Tibial artery (tissue), 4 donors: ENCODE data around the gene SND1.

Experiments used
- DNase-seq, 2 donors: peaks; one replicate each; pipeline ENCODE4 v3.0.0-alpha.2; 2019
- H3K27ac ChIP-seq, 2 donors: fragments of 200-600 bp; sonication (generic) in 1 of 2; 1 replicate in 1 of 2; 2 replicates in 1 of 2; pipeline ENCODE4 v1.5.1; 2018 to 2019; ENCODE audit warnings: mild to moderate bottlenecking in 1 of 2
- H3K27me3 ChIP-seq, 2 donors: fragments of 200-600 bp; sonication (generic) in 1 of 2; one replicate each; pipeline versions ENCODE4 v1.5.1 to v1.6.0; 2016 to 2019
- H3K36me3 ChIP-seq, 3 donors: fragments of 200-600 bp; sonication (generic) in 2 of 3; one replicate each; pipeline ENCODE4 v1.5.1; 2016 to 2019; ENCODE audit warnings: mild to moderate bottlenecking in 2 of 3
- H3K4me1 ChIP-seq, 4 donors: fragments of 200-600 bp; sonication (generic) in 2 of 4; 1 replicate in 3 of 4; 2 replicates in 1 of 4; pipeline ENCODE4 v1.5.1; 2016 to 2019
- H3K4me3 ChIP-seq, 2 donors: fragments of 200-600 bp; sonication (generic) in 1 of 2; 1 replicate in 1 of 2; 2 replicates in 1 of 2; pipeline ENCODE4 v1.5.1; 2018 to 2019; ENCODE audit warnings: mild to moderate bottlenecking in 2 of 2
- H3K9me3 ChIP-seq, 3 donors: fragments of 200-600 bp; sonication (generic) in 1 of 3; one replicate each; pipeline ENCODE4 v1.5.1; 2016 to 2019
- intact Hi-C: fragments of 100-400 bp; cut with DNase I; formaldehyde crosslinking; loops from one replicate; pipeline ENCODE4 v1.15.0; 2023; ENCODE audit warnings: low total_unique reads
- TF ChIP-seq, protein P1 (sequence below), 2 experiments: fragments of 200-600 bp in 1 of 2; fragments of 450-650 bp in 1 of 2; IDR thresholded peaks; one replicate each; pipeline ENCODE4 v1.5.1; 2017 to 2019; ENCODE audit warnings: antibody characterized with exemption in 2 of 2, mild to moderate bottlenecking in 1 of 2, moderate library complexity in 1 of 2

The SND1 gene

DNA sequence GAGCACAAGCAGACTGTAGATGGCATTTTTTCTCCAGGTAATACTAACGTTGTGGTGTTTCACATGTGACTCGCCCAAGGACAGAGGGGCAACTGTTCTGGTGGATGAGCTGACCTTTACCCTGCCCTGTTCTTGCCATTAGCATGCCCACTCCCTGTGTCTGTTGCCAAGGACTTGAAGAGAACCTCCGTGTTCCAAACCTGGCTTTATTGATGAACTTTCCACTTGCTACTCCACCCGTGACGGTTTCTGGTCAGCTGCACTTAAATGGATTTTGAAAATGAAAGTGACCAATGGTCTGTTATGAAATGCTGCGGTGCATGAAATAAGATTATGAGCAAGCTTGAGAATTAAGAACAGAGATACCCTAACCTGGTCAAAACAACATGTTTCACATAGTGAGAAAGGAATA is 348.9 kb downstream of the SND1 start:
- Histone ChIP-seq H3K4me1 (peaks cover 0 to 6% (median 2%) of the 10 kb centered on the region in 4 donors), H3K4me3 (no peak overlapping the region)
- DNase-seq: no peak

DNA sequence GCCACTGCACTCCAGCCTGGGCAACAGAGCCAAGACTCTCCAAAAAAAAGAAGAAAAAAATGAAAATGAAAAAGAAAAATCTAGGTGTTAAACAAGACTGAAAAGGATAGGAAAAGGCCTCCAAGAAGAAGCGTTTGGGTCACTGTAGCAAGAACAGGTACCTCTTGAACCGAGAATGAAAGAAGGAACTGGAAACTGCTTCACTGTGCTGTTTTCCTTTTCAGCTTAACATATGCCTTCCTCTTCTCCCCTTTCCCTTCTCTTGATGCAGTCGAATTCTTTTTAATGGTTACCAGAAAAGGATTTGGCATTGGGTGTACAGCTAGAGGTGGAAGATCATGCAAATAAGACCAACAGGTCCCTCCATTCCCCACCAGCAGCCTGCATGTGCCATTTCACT is 351.2 kb downstream of the SND1 start:
- intact Hi-C loops: no loop called here
- TF ChIP-seq, protein P1, sequence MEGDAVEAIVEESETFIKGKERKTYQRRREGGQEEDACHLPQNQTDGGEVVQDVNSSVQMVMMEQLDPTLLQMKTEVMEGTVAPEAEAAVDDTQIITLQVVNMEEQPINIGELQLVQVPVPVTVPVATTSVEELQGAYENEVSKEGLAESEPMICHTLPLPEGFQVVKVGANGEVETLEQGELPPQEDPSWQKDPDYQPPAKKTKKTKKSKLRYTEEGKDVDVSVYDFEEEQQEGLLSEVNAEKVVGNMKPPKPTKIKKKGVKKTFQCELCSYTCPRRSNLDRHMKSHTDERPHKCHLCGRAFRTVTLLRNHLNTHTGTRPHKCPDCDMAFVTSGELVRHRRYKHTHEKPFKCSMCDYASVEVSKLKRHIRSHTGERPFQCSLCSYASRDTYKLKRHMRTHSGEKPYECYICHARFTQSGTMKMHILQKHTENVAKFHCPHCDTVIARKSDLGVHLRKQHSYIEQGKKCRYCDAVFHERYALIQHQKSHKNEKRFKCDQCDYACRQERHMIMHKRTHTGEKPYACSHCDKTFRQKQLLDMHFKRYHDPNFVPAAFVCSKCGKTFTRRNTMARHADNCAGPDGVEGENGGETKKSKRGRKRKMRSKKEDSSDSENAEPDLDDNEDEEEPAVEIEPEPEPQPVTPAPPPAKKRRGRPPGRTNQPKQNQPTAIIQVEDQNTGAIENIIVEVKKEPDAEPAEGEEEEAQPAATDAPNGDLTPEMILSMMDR (IDR thresholded peaks at IDR 0.05): no peak
- DNase-seq: no peak
- no peak overlapping the region for H3K27ac ChIP-seq
- no peaks in the 10 kb centered on the region for H3K36me3 ChIP-seq
- no peaks in the 10 kb centered on the region for H3K4me1 ChIP-seq
- no peak overlapping the region for H3K4me3 ChIP-seq
- H3K27me3 ChIP-seq: no peaks in the 10 kb centered on the region
- H3K9me3 ChIP-seq: no peaks in the 10 kb centered on the region

More for the DNA sequence above, 348.9 kb downstream of the SND1 start:
- Histone ChIP-seq H3K36me3 (no peaks in the 10 kb centered on the region), H3K9me3 (no peaks in the 10 kb centered on the region), H3K27me3 (no peaks in the 10 kb centered on the region), H3K27ac (no peak overlapping the region)
- intact Hi-C loops: no loop called here
- TF ChIP-seq, protein P1 (IDR thresholded peaks at IDR 0.05): no peak

DNA sequence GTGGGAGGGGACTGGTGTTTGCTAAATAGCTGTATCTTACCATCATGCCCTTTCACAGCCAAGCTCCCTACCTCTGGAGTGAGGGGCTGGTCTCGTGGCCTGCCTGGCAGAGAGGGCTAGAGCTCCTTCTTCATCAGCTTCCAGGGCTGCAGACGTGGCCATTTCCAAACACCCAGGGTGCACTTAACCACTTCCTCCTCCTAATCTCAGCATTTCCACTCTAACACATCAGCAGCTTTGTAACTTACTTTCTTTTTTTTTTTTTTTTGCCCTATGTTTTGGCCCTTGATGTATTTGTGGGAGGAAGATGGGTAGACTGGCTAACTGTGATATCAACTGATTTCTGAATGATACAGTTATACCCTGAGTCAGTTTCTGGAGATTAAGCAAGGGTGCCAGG is 351.8 kb downstream of the SND1 start:
- TF ChIP-seq, protein P1 (IDR thresholded peaks at IDR 0.05): no peak

GRCh38 chr7:128004623-128005022 is 352.6 kb downstream of the SND1 start:
- no peak overlapping the region for H3K4me3 ChIP-seq
- H3K4me1 ChIP-seq: no peaks in the 10 kb centered on the region
- no peak for DNase-seq
- no peaks in the 10 kb centered on the region for H3K9me3 ChIP-seq
- no peaks in the 10 kb centered on the region for H3K27me3 ChIP-seq
- no peaks in the 10 kb centered on the region for H3K36me3 ChIP-seq
- intact Hi-C loops: no loop called here
- no peak overlapping the region for H3K27ac ChIP-seq
- TF ChIP-seq, protein P1 (IDR thresholded peaks at IDR 0.05): no peak

More for the DNA sequence above, 351.8 kb downstream of the SND1 start:
- Histone ChIP-seq H3K27me3 (no peaks in the 10 kb centered on the region), H3K27ac (no peak overlapping the region), H3K36me3 (no peaks in the 10 kb centered on the region), H3K9me3 (no peaks in the 10 kb centered on the region), H3K4me3 (no peak overlapping the region), H3K4me1 (no peaks in the 10 kb centered on the region)
- intact Hi-C loops: no loop called here
- no peak for DNase-seq

GRCh38 chr7:128005117-128005516 is 353.1 kb downstream of the SND1 start:
- TF ChIP-seq, protein P1 (IDR thresholded peaks at IDR 0.05): no peak
- Histone ChIP-seq H3K36me3 (no peaks in the 10 kb centered on the region), H3K9me3 (no peaks in the 10 kb centered on the region), H3K4me1 (no peaks in the 10 kb centered on the region), H3K4me3 (no peak overlapping the region), H3K27ac (no peak overlapping the region), H3K27me3 (no peaks in the 10 kb centered on the region)
- no peak for DNase-seq
- intact Hi-C loops: no loop called here

DNA sequence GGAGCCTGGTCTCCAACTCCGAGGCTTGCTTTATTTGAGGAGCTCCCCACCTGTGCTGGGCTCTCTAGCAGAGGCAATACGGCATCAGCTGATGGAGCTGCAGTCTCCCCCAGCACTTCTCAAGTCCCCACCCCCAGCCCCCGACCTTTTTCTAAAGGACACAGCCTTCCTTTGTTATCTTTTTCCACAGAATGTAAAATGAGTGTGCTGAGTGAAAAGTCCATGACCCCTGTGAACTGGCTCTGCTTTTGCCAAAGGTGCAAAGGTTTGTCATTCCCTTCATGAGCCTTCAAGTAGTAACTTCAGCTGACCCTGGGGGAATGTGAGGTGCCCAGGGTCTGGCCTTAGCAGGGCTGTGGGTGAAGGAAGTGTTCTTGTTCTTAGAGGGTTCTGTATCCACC is 353.8 kb downstream of the SND1 start:
- Histone ChIP-seq H3K27me3 (no peaks in the 10 kb centered on the region), H3K4me3 (no peak overlapping the region), H3K36me3 (no peaks in the 10 kb centered on the region), H3K27ac (no peak overlapping the region), H3K4me1 (no peaks in the 10 kb centered on the region), H3K9me3 (no peaks in the 10 kb centered on the region)
- DNase-seq: no peak
- TF ChIP-seq, protein P1 (IDR thresholded peaks at IDR 0.05): no peak
- intact Hi-C loops: no loop called here
